Keratinocyte (primary cell): ENCODE results near the gene DNAJB8. TPM values are rescaled to one million over a fixed set of nuclear protein-coding genes. Genes with fewer than 3 reads are reported as not detected.

Experiments used
- DNase-seq: peaks from one replicate; pipeline ENCODE4 v3.0.0-alpha.2; 2011; ENCODE audit warnings: low read depth, missing footprints, low spot score
- FAIRE-seq: peaks from 2 replicates; lab custom pipeline; 2011; peaks lifted over from hg19 to GRCh38; lab: Jason Lieb, UNC
- H2AFZ ChIP-seq: 2 replicates; pipeline ENCODE4 v1.6.0; 2012; ENCODE audit warnings: low read length, control low read depth, inconsistent platforms; ENCODE audit not compliant: control insufficient read depth
- H3K27ac ChIP-seq: 2 replicates; pipeline ENCODE4 v1.5.1; 2011; ENCODE audit warnings: low read length; ENCODE audit not compliant: control insufficient read depth, insufficient read depth
- H3K27me3 ChIP-seq: 3 replicates; pipeline ENCODE4 v1.6.0; 2011; ENCODE audit warnings: low read length; ENCODE audit not compliant: control insufficient read depth, insufficient read depth; ENCODE audit errors: extremely low read depth
- H3K36me3 ChIP-seq, 2 experiments: 2 replicates in 1 of 2; 3 replicates in 1 of 2; pipeline ENCODE4 v1.5.1; 2011; ENCODE audit warnings: low read length in 2 of 2, mild to moderate bottlenecking in 1 of 2; ENCODE audit not compliant: control insufficient read depth in 2 of 2, insufficient read depth in 2 of 2; ENCODE audit errors: extremely low read depth in 1 of 2
- H3K4me1 ChIP-seq: 3 replicates; pipeline ENCODE4 v1.5.1; 2011; ENCODE audit warnings: low read length; ENCODE audit not compliant: control insufficient read depth, insufficient read depth; ENCODE audit errors: extremely low read depth
- H3K4me2 ChIP-seq: 3 replicates; pipeline ENCODE4 v1.6.0; 2011; ENCODE audit warnings: low read depth, low read length; ENCODE audit not compliant: control insufficient read depth, insufficient read depth; ENCODE audit errors: extremely low read depth
- H3K4me3 ChIP-seq, 3 experiments: fragments of 200-600 bp in 1 of 3; sonication (generic) in 1 of 3; 2 replicates in 2 of 3; 3 replicates in 1 of 3; pipeline ENCODE4 v1.5.1; 2011 to 2016; ENCODE audit warnings: low read length in 3 of 3, mild to moderate bottlenecking in 3 of 3, control low read depth in 2 of 3, inconsistent platforms in 1 of 3, low read depth in 1 of 3, mixed read lengths in 1 of 3, mixed run types in 1 of 3, moderate library complexity in 1 of 3; ENCODE audit not compliant: control insufficient read depth in 2 of 3, insufficient read depth in 2 of 3; ENCODE audit errors: extremely low read depth in 1 of 3
- H3K79me2 ChIP-seq: 2 replicates; pipeline ENCODE4 v1.6.0; 2012; ENCODE audit warnings: low read length; ENCODE audit not compliant: control insufficient read depth, insufficient read depth
- H3K9ac ChIP-seq: 3 replicates; pipeline ENCODE4 v1.6.0; 2011; ENCODE audit warnings: low read length; ENCODE audit not compliant: control insufficient read depth, insufficient read depth; ENCODE audit errors: extremely low read depth
- H3K9me1 ChIP-seq: 3 replicates; pipeline ENCODE4 v1.6.0; 2011; ENCODE audit warnings: low read length; ENCODE audit not compliant: control insufficient read depth, insufficient read depth; ENCODE audit errors: extremely low read depth
- H3K9me3 ChIP-seq: 2 replicates; pipeline ENCODE4 v1.5.1; 2012; ENCODE audit warnings: low read depth, low read length; ENCODE audit not compliant: control insufficient read depth
- H4K20me1 ChIP-seq: 3 replicates; pipeline ENCODE4 v1.6.0; 2011; ENCODE audit warnings: low read length; ENCODE audit not compliant: control insufficient read depth, insufficient read depth; ENCODE audit errors: extremely low read depth
- EZH2 ChIP-seq: IDR thresholded peaks from one replicate; pipeline ENCODE4 v1.6.1; 2012; ENCODE audit warnings: inconsistent platforms, mild to moderate bottlenecking, low read length, moderate library complexity
- dilution Hi-C: fragments of 300-500 bp; cut with MboI; formaldehyde crosslinking; loops from one replicate; pipeline ENCODE4 v1.7.0; 2020; ENCODE audit warnings: low sequenced_read_pairs; ENCODE audit not compliant: extremely low pct_ligation_motif_present
- polyA plus RNA-seq, 5 experiments: library from polyadenylated mRNA; depleted of rRNA in 3 of 5; stranded (reverse) in 3 of 5; stranded (forward) in 1 of 5; unstranded in 1 of 5; fragments of >200 nt; gene quantifications; 1 replicate in 1 of 5; 2 replicates in 3 of 5; 3 replicates in 1 of 5; pipeline versions ENCODE4 v1.2.1 to v1.2.3, GENCODE V29; 2011 to 2012; ENCODE audit warnings: missing spikeins in 2 of 5, low read depth in 1 of 5, low replicate concordance in 1 of 5
- TF ChIP-seq, protein P1 (sequence below), 3 experiments: IDR thresholded peaks in 1 of 3; conservative IDR thresholded peaks in 1 of 3; optimal IDR thresholded peaks in 1 of 3; 2 replicates in 2 of 3; 3 replicates in 1 of 3; pipeline versions ENCODE3 to v1.5.1; 2011; ENCODE audit warnings: low read length in 3 of 3, mild to moderate bottlenecking in 3 of 3, moderate library complexity in 2 of 3, control low read depth in 1 of 3, inconsistent platforms in 1 of 3; ENCODE audit not compliant: insufficient read depth in 2 of 3; ENCODE audit errors: extremely low read depth in 1 of 3

The DNAJB8 gene
- polyA plus RNA-seq, 1 donor (not counting 4 experiments of a cell fraction or from before 2014, with no cell fraction given), result not detected

GRCh38 chr3:128468285-128468790 is 1.6 kb upstream of the DNAJB8 start:
- Histone ChIP-seq H2AFZ (no peak overlapping the region), H3K27me3 (peaks cover 37% of the 10 kb centered on the region), H3K4me3 (no peak overlapping the region), H4K20me1 (no peaks in the 10 kb centered on the region), H3K9me3 (no peaks in the 10 kb centered on the region), H3K9me1 (no peaks in the 10 kb centered on the region), H3K9ac (no peak overlapping the region), H3K4me2 (no peak overlapping the region), H3K36me3 (no peaks in the 10 kb centered on the region), H3K27ac (no peak overlapping the region), H3K79me2 (no peaks in the 10 kb centered on the region), H3K4me1 (no peaks in the 10 kb centered on the region)
- dilution Hi-C loops, result no loop called here
- DNase-seq, result no peak
- no peak for TF ChIP-seq EZH2
- TF ChIP-seq, protein P1, sequence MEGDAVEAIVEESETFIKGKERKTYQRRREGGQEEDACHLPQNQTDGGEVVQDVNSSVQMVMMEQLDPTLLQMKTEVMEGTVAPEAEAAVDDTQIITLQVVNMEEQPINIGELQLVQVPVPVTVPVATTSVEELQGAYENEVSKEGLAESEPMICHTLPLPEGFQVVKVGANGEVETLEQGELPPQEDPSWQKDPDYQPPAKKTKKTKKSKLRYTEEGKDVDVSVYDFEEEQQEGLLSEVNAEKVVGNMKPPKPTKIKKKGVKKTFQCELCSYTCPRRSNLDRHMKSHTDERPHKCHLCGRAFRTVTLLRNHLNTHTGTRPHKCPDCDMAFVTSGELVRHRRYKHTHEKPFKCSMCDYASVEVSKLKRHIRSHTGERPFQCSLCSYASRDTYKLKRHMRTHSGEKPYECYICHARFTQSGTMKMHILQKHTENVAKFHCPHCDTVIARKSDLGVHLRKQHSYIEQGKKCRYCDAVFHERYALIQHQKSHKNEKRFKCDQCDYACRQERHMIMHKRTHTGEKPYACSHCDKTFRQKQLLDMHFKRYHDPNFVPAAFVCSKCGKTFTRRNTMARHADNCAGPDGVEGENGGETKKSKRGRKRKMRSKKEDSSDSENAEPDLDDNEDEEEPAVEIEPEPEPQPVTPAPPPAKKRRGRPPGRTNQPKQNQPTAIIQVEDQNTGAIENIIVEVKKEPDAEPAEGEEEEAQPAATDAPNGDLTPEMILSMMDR (optimal IDR thresholded peaks at IDR 0.05 in 1 of 3, IDR thresholded peaks at IDR 0.05 in 1 of 3, conservative IDR thresholded peaks at IDR 0.05 in 1 of 3; ENCODE audit: extremely low read depth in 1 of 3, insufficient read depth in 2 of 3, low read length in 3 of 3), result no peak
- FAIRE-seq, result no peak

GRCh38 chr3:128464702-128465101 is 2.0 kb downstream of the DNAJB8 start:
- dilution Hi-C loops, result no loop called here
- H2AFZ ChIP-seq, result no peak overlapping the region
- no peak overlapping the region for H3K27ac ChIP-seq
- H3K9me3 ChIP-seq, result no peaks in the 10 kb centered on the region
- H4K20me1 ChIP-seq, result no peaks in the 10 kb centered on the region
- H3K4me2 ChIP-seq, result no peak overlapping the region
- H3K36me3 ChIP-seq, result no peaks in the 10 kb centered on the region
- no peaks in the 10 kb centered on the region for H3K9me1 ChIP-seq
- H3K4me3 ChIP-seq, result no peak overlapping the region
- no peak for DNase-seq
- H3K9ac ChIP-seq, result no peak overlapping the region
- no peaks in the 10 kb centered on the region for H3K4me1 ChIP-seq
- peaks cover 23% of the 10 kb centered on the region for H3K27me3 ChIP-seq
- no peak for FAIRE-seq
- no peaks in the 10 kb centered on the region for H3K79me2 ChIP-seq
- no peak for TF ChIP-seq EZH2

DNA sequence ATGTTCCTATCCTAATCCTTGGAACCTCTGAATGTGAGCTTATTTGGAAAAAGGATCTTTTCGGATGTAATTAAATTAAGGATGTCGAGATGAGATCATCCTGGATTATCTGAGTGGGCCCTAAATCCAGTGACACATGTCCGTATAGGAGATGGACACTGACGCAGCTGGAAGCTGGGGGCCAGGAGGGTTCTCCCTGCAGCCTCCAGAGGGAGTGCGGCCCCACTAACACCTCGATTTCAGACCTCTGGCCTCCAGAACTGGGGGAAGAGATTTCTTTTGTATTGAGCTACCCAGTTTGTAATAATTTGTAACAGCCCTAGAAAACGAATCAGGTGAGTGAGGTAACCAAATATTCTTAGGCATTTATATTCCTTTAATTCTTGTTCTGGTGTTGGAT is 2.5 kb downstream of the DNAJB8 start:
- TF ChIP-seq, protein P1 (optimal IDR thresholded peaks at IDR 0.05 in 1 of 3, IDR thresholded peaks at IDR 0.05 in 1 of 3, conservative IDR thresholded peaks at IDR 0.05 in 1 of 3; ENCODE audit: extremely low read depth in 1 of 3, insufficient read depth in 2 of 3, low read length in 3 of 3), result no peak
- no peak for TF ChIP-seq EZH2
- Histone ChIP-seq H3K27me3 (peaks cover 22% of the 10 kb centered on the region), H3K9me1 (no peaks in the 10 kb centered on the region), H3K4me2 (no peak overlapping the region), H3K4me3 (no peak overlapping the region), H3K9me3 (no peaks in the 10 kb centered on the region), H3K27ac (no peak overlapping the region), H3K4me1 (no peaks in the 10 kb centered on the region), H4K20me1 (no peaks in the 10 kb centered on the region), H3K79me2 (no peaks in the 10 kb centered on the region), H3K36me3 (no peaks in the 10 kb centered on the region), H3K9ac (no peak overlapping the region), H2AFZ (no peak overlapping the region)
- DNase-seq (no peak), FAIRE-seq (no peak)
- dilution Hi-C loops, result no loop called here
